Skin epidermis (tissue), 12 donors: ENCODE results near the gene CPNE5.
A peak's percentile ranks its signal among the peaks of the same experiment; 100 is the strongest.

Source experiments
- H3K27ac ChIP-seq, 21 experiments: fragments of 200-600 bp; sonication (generic) in 11 of 21; one replicate each; pipeline ENCODE4 v1.5.0; 2020; ENCODE audit warnings: mild to moderate bottlenecking in 3 of 21, inconsistent platforms in 2 of 21, moderate library complexity in 2 of 21
- H3K4me3 ChIP-seq, 7 experiments: fragments of 200-600 bp; sonication (generic) in 2 of 7; one replicate each; pipeline ENCODE4 v1.5.0; 2020; ENCODE audit warnings: inconsistent platforms in 2 of 7, mild to moderate bottlenecking in 2 of 7, moderate library complexity in 1 of 7

The CPNE5 gene

DNA sequence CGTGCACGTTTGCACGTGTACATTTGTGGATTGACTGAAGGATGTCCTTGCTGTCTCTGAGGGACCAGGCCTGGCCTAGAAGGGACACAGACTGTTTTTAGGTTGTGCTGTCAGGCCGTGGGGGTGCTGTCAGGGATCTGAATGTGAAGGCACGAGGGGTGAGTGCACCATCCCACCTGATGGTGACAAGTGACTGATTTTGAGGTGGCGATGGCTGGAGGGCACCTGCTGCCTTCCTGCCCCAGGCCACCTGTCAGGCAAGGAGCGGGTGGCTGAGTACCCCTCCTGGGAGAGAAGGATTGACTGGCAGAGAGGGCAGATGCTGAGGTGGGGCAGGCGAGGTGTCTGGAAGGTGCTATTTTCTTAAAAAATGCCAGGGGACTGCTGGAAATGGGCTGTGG is 140.4 kb downstream of the CPNE5 start:
- Histone ChIP-seq H3K27ac (no peak overlapping the region), H3K4me3 (no peak overlapping the region)

DNA sequence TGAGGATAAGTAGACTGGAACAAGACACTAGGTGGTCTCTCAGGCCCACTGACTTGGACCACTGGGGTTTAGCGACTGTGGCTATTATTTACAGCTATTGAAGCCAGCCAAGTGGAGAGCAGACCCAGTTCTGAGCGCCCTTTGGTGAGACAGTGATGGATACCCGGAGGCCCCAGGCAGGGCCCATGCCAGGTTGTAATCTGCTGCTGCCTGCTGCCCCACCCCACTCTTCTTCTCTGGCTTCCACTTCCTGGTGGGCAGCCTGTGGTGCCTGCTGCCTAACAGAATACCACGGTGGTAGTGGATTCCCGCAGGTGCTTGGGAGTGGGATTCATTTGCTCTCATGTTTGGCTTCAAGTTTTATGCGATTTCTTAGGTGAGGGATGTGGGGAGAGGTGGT is 141.0 kb downstream of the CPNE5 start:
- Histone ChIP-seq H3K27ac (peak overlapping the region in 1 of 21 experiments; percentile 37), H3K4me3 (no peak overlapping the region)

DNA sequence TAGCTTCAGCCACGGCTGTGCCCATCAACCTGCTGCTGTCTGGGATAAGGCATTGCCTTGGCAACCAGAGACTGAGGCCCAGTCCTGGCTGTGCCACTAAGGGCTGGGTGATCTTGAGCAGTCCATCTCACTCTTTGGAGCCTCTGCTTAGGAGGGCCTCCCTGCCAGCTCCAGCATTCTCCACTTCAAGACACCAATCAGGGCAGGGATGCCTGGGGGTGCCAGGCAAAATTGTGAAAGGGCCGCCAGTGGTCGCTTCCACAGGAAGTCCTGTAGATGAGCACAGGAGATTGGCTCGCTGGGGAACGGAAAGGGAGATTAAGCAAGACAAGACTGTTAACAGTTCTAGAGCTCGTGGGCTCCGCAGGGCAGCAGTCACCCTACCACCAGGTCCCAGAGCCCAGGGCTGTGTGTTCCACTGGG is 141.8 kb downstream of the CPNE5 start, which contains the start of gene RAB44:
TSS of gene RAB44 (plus strand) at position 346 of the 423 bp plus-strand sequence. CDS start 6,410 bp downstream, outside the sequence.
- peak within 1 kb of the TSS in 1 of 21 experiments; percentile 37 for H3K27ac ChIP-seq
- H3K4me3 ChIP-seq = no peak within 1 kb of the TSS

DNA sequence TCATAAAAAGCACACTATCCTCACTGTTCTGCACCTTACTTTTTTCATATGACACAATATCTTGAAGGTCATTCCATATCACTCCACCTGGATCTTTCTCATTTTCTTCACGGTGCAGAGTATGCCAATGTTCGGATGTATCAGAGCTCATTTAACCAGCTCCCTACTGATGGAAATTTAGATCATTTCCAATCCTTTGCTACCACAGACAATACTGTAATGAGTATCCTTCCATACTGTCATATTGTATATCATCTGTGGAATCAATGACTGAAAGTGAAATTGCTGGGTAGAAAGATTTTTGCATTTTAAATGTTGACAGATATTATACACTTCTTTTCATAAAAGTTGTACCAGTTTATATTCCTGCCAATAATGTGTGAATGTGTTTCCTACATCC is 143.8 kb downstream of the CPNE5 start:
- no peak overlapping the region for H3K4me3 ChIP-seq
- no peak overlapping the region for H3K27ac ChIP-seq

DNA sequence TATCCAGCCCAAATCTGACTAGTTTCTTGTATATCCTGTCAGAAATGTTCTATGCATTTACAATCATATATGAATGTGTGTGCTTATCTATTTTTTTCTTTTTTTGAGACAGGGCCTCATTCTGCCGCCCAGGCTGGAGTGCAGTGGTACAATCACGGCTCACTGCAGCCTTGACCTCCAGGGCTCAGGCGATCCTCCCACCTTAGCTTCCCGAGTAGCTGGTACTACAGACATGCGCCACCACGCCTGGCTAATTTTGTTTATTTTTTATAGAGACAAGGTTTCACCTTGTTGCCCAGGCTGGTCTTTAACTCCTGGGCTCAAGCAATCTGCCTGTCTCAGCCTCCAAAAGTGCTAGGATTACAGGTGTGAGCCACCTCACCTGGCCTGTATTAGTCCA is 144.6 kb downstream of the CPNE5 start:
- H3K27ac ChIP-seq = no peak overlapping the region
- H3K4me3 ChIP-seq = no peak overlapping the region

DNA sequence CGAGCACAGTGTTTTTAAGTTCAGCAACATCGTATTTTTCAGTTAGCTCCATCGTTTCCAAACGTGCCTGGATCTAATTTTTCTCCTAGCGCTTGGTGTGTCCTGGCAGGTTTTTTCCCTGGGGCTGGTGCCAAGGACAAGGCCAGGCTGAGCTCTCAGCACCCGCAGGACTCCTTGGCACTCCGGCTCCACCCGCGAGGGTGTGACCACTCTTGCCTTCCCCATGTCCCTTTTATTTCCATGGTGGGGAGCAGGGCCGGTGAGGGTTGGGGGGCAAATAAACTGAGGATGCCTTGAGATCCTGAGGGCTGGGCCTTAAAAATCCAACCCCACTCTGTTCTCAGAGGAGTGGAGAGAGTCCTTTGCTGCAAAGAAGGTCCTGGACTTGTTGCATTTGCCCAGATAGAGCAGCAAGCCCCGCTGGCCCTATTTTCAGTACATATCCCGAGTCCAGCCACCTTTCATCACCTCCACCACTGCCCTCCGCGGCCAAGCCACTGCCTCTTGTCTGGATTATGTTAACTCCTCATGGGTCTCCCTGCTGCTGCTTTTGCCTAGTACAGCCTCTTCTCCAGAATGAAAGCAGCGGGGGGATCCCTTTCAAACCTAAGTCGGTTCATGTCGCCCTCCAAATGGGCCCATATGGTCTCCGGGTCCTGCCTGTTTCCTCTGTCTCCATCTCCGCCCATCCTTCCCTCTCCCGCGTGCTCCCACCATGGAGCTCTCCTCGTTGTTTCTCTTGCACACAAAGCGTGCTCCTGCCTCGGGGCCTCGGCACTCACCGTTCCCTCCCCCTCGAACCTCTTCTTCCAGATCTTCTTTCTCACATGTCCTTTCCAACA is 146.2 kb downstream of the CPNE5 start:
- Histone ChIP-seq H3K4me3 (no peak overlapping the region), H3K27ac (peak overlapping the region in 7 of 21 experiments; percentile 7 to 71 (median 47))

DNA sequence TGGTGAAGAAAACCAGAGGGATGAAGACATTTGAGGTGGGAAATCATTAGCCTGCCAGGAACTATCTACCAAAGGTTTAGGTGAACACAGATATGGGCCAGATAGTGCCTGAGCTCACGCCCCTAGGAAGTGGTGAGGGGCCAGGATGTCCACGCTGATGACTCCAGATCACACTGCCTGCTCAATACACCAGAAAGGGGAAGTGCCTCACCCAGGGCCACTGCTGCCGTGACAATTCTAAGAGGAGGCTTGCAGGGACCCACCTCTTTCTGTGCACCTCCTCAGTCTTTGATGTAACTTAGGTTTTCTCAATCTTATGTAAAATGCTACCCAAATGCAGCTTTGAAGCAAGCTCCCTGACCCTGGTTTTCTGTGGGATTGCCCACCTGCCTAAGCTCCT is 147.0 kb downstream of the CPNE5 start:
- Histone ChIP-seq H3K27ac (peak overlapping the region in 9 of 21 experiments; percentile 5 to 71 (median 37)), H3K4me3 (no peak overlapping the region)

DNA sequence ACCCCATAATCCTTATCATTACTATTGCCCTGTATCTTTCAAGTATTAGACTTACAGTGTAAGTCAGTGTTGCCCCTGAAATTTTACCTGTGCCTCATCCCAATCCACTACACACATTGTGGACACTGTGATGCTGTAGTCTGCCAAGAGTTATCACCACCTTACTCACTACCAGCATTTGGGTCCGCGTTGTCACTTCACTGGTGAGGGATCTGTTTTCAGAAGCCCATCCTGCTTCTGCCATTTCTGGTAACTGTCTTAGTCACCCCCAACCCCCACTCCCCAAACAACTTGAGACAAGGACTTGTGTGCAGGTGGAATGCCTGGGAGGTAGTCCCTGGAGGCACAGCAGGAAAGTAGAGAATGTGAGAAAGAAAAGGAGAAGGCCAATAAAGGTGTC is 147.6 kb downstream of the CPNE5 start:
- no peak overlapping the region for H3K4me3 ChIP-seq
- H3K27ac ChIP-seq = peak overlapping the region in 7 of 21 experiments; percentile 5 to 71 (median 42)

DNA sequence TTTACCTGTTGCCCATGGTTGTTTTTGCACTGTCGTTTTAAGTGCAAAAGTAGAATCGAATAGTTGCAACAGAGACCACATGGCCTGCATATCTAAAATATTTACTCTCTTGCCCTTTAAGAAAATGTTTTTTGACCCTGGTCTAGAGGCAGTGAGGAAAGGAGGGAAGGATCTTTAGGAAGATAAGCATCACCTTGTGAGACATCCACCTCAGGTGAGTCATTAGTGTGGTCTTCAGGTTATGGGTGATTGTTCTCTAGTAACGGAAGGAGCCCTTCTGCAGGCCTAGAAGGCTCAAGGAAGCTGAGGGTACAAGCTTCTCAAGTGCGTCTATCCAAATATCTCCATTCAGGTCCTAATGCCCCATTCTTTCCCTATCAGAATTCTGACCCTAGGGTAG is 148.2 kb downstream of the CPNE5 start:
- H3K4me3 ChIP-seq = no peak overlapping the region
- peak overlapping the region in 1 of 21 experiments; percentile 10 for H3K27ac ChIP-seq
